ENCODE measurements around the gene IGF1R.
A peak's percentile ranks its signal among the peaks of the same experiment; 100 is the strongest.

The IGF1R gene

DNA sequence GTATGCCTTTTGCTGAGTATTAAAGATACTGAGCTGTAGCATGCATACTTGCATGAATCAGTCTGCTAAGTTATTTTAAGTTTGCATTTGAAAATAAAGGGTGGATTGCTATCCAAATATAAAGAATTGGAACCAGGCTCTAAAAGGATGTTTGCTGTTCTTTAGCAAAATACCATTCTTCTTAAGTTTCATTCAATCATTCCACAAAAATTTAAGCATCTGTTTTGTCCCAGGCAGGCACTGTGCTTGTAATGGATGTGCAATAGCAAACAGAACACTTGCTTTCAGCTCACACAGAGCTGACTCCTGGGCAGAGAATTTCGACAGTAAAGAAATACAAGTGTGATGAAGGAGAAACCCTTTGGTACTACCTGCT is 208.2 kb downstream of the IGF1R start:
- no peak for DNase-seq (ENCODE audit: low read depth in 2 of 2)

DNA sequence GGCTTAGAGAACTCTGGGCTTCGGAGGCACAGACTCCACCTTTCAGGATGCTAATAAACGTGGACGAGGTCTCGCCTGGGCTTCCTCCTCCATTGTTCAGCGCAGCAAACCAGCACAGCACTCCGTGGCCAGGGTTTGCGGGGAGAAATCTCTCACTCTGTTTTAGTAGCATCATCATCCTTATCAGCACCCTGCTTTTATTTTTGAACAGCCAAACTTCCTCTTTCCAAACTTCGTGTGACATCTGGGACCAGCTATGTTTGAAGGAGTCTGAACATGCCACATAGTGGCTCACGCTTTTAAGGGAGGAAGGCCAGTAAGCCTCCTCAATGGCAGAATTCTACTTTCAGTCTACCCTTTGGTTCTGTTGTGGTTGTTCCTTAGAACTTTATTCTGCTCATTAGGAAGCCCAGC is 210.3 kb downstream of the IGF1R start:
- DNase-seq (ENCODE audit: low read depth in 2 of 2): no peak

DNA sequence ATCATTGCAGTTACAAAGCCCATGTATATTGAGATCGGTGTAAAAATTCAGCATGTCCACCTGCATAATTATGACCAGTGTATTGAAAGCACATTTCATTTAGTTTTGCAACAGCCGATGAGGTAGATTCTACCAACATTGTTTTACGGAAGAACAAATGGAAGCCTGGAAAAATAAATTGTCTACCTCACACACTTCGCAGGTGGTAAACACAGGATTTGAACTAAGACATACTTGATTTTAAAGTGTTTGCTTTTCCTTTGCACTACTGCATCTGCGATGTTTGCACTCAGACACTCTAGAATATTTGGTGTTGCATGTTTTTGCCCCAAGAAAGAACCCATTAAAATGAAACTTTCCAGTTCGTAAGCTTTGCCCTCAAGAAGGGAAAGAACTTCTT is 210.8 kb downstream of the IGF1R start:
- DNase-seq (ENCODE audit: low read depth in 2 of 2): no peak

DNA sequence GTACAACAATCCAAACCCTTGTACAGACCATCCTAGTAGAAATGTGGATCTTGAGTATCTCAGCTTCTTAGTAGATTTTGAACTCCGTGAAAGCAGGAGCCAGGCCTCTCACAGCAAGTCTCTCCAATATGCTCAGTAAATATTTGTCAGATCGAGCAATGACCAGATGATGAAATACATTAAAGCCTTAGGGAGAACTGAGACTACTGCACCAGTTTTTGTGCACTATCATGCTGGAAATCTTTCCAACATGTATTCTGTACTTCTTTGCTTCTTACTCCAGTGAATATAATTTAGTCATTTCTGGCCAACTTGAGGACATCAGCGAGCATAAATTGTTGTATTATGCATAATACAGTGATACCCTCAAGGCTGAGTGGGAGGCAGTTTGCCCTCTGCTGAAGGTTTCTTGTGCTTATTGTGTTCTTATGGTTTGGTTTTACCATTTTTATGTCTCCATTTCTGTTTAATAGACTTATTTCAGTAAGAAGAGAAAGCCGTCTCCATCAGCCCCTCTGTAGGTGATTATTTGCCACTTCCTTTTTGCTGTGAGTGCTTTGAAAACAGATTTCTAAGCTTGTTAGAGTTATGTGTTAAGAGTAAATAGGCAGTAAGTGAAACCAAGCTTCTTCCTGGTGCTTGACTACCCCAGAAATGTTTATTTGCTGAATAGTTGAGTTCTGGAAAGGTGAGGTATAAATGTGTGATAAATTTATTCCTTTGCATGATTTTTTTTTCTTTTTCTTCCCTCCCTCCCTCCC is 212.1 kb downstream of the IGF1R start:
- DNase-seq (ENCODE audit: low read depth in 2 of 2): no peak

GRCh38 chr15:98861188-98861587 is 212.8 kb downstream of the IGF1R start:
- DNase-seq (ENCODE audit: low read depth in 2 of 2): no peak

DNA sequence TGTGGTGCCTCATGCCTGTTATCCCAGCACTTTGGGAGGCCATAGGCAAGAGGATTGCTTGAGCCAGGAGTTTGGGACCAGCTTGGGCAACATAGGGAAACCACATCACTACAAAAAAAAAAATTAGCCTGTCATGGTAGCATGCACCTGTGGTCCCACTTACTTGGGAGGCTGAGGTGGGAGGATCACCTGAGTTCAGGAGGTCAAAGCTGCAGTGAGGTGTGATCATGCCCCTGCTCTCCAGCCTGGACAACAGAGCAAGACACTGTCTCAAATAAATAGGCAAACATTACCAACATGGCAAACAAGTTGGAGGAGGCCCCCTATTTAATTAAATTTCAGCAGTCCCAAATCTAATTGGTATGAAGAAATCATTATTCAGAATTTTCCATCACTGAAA is 215.6 kb downstream of the IGF1R start:
- DNase-seq (ENCODE audit: low read depth in 2 of 2): no peak

GRCh38 chr15:98865397-98866339 is 217.3 kb downstream of the IGF1R start:
- DNase-seq (ENCODE audit: low read depth in 2 of 2): peak; percentile 55 to 58

- no peak for DNase-seq (ENCODE audit: low read depth in 2 of 2)
Measured at GRCh38 chr15:98866511-98866910, 218.2 kb downstream of the IGF1R start.

DNA sequence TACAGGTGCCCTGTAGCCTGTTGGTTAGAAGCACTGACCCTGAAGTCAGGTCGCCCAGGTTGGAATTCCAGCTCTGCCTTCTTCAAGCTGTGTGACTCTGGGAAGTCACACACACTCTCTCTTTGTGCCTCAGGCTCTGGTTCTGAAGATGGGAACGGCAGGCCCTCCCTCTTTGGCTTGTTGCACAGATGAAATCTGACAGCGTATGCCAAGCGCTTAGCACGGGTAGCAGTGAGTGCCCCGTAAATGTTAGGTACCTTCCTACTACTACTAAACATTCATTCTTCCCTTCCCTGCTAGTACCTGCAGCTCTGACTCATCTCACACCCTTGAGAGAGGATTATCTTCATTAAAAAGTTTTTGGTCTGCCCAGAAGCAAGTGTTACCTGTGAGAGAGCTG is 220.2 kb downstream of the IGF1R start:
- DNase-seq (ENCODE audit: low read depth in 2 of 2): no peak

GRCh38 chr15:98870788-98871187 is 222.4 kb downstream of the IGF1R start:
- no peak for DNase-seq (ENCODE audit: low read depth in 2 of 2)

GRCh38 chr15:98872774-98873173 is 224.4 kb downstream of the IGF1R start:
- DNase-seq (ENCODE audit: low read depth in 2 of 2): no peak

GRCh38 chr15:98873441-98874218 is 225.3 kb downstream of the IGF1R start:
- DNase-seq (ENCODE audit: low read depth in 2 of 2): no peak

DNA sequence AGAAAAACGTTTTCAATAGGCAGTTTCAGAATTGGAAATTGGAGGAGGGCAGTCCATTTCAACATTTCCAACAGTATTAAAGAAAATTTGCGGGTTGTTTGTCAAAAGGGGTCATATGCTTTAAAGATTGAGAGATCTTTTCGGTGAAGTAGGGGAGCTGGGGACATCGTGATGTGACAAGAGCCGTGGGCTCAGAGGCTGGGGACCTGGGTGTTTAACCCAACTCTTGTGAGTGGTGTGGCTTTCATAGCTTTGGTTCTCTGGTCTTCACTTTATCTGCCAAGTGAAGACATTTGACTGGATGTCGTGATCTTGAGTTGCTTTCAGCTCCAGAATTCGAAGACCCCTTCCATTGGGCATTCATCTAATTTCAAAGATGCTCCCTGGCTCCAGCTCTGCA is 226.0 kb downstream of the IGF1R start:
- no peak for DNase-seq (ENCODE audit: low read depth in 2 of 2)

DNA sequence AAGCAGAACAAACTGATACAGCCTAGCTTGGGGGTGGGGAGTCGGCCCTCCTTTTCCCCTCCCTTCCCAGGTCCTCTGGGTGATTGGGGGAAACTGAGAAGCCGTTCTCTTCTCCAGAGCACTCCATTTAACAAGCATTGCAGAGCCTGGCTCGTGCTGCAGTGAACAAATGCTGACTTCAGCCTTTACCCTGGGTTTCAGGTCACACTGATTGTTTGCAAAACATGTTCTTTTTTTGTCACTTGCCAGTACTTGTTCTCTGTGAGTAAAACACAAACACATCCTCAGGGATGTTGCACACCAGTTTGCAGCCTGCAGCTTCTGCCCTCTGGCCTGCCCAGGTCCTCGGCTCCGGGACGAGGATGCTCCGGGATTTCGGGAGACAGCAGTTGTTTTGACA is 226.4 kb downstream of the IGF1R start:
- no peak for DNase-seq (ENCODE audit: low read depth in 2 of 2)

GRCh38 chr15:98875309-98875708 is 227.0 kb downstream of the IGF1R start:
- DNase-seq (ENCODE audit: low read depth in 2 of 2): no peak

GRCh38 chr15:98876451-98877369 is 228.4 kb downstream of the IGF1R start:
- DNase-seq (ENCODE audit: low read depth in 2 of 2): no peak

GRCh38 chr15:98878172-98878571 is 229.8 kb downstream of the IGF1R start:
- DNase-seq (ENCODE audit: low read depth in 2 of 2): no peak

- DNase-seq (ENCODE audit: low read depth in 2 of 2): no peak
Measured at GRCh38 chr15:98878862-98879261, 230.5 kb downstream of the IGF1R start.

GRCh38 chr15:98881526-98882520 is 233.5 kb downstream of the IGF1R start:
- no peak for DNase-seq (ENCODE audit: low read depth in 2 of 2)

- DNase-seq (ENCODE audit: low read depth in 2 of 2): no peak
Measured at GRCh38 chr15:98883478-98883877, 235.1 kb downstream of the IGF1R start.
